ENCODE results near the gene UBL3. TPM values are rescaled to one million over a fixed set of nuclear protein-coding genes. Genes with fewer than 3 reads are reported as not detected.

Gene UBL3
- total RNA-seq, 1 experiment from 2014 or later = 19.7 TPM

DNA sequence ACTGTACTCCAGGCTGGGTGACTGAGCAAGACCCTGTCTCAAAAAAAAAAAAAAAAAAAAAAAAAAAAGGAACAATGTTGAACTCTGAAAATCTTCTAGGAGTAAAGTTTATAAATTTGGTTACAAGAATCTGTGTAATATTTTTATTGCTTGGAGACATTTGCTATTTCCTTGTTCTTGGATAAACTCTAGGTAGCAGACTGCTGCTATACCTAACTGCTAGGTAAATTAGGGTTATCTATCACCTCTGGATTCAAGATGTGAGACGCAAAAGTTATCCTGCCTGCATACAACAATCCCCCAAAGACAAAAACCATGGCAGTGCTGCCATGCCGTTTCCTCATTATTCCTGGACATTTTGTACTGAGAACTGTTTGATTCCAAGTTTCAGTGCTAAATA, 33.7 kb downstream of the UBL3 start:
- DNase-seq (ENCODE audit: low read depth in 1 of 2, low spot score in 2 of 2) = no peak
- H3K27me3 ChIP-seq (replicated peaks) = no peaks in the 10 kb centered on the region
- no peaks in the 10 kb centered on the region; the same call in 1 of the 2 replicates for H3K36me3 ChIP-seq
- no peaks in the 10 kb centered on the region for H3K9me3 ChIP-seq (replicated peaks)
- peaks cover 14% of the 10 kb centered on the region for H3K4me1 ChIP-seq (replicated peaks)
- H3K27ac ChIP-seq = no peak overlapping the region
- H3K4me3 ChIP-seq = no peak overlapping the region

GRCh38 chr13:29815336-29815735, 35.1 kb downstream of the UBL3 start:
- Histone ChIP-seq H3K4me3 (no peak overlapping the region), H3K36me3 (no peaks in the 10 kb centered on the region; the same call in 1 of the 2 replicates), H3K4me1 (replicated peaks) (peaks cover 14% of the 10 kb centered on the region), H3K9me3 (replicated peaks) (no peaks in the 10 kb centered on the region), H3K27ac (no peak overlapping the region), H3K27me3 (replicated peaks) (no peaks in the 10 kb centered on the region)
- no peak for DNase-seq (ENCODE audit: low read depth in 1 of 2, low spot score in 2 of 2)

DNA sequence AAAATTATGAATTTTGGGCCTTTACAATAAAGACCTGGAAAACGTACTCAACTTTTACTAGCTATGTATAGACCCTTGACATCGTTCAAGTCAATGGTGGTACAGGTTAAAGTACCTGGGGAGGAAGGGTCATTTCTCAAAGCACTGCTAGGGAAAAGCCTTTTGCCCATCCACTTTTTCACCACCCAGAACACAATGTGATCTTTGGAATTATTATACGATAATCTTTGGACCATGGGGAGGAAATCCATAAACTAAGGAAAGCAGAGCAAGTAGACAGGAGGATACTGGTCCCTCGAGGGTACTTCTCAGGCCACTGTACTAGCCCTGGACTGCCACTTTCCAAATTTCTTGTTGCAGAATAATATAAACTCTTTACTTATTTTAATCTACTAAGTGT, 39.5 kb downstream of the UBL3 start:
- Histone ChIP-seq H3K27ac (no peak overlapping the region), H3K27me3 (replicated peaks) (no peaks in the 10 kb centered on the region), H3K4me3 (no peak overlapping the region), H3K9me3 (replicated peaks) (no peaks in the 10 kb centered on the region), H3K36me3 (no peaks in the 10 kb centered on the region; the same call in 1 of the 2 replicates), H3K4me1 (replicated peaks) (peaks cover 10% of the 10 kb centered on the region)
- DNase-seq (ENCODE audit: low read depth in 1 of 2, low spot score in 2 of 2) = no peak

DNA sequence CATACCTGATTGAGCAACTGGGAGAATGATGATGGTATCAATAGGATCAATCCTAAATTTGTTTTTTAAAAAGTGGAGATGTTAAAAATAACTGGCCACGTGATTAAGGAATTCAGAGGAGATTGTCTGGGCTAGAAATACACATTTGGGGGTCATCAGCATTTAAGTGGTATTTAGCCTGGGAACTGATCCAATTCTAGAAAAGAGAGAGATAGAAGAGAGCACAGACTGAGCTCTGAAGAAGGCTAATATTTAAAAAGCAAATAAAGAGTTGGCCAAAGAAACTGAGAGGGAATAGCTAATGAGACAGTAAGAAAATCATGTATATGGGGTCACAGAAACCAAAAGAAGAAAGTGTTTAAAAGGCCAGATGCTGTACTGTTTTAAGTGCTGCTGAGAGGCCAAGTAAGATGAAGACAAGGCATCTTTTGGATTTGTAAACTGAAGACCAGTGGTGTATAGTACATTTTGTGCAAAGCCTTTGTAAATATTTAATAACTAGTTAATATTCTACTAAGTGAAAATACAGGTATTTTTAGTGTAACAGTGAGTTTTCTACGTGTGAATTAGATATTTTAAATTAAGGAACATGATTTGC, 40.2 kb downstream of the UBL3 start:
- DNase-seq (ENCODE audit: low read depth in 1 of 2, low spot score in 2 of 2) = no peak
- no peaks in the 10 kb centered on the region; the same call in 1 of the 2 replicates for H3K36me3 ChIP-seq
- no peaks in the 10 kb centered on the region for H3K9me3 ChIP-seq (replicated peaks)
- H3K4me1 ChIP-seq (replicated peaks) = peaks cover 4% of the 10 kb centered on the region
- H3K4me3 ChIP-seq = no peak overlapping the region
- H3K27me3 ChIP-seq (replicated peaks) = no peaks in the 10 kb centered on the region
- H3K27ac ChIP-seq = no peak overlapping the region

- Histone ChIP-seq H3K36me3 (no peaks in the 10 kb centered on the region; the same call in 1 of the 2 replicates), H3K4me1 (replicated peaks) (no peaks in the 10 kb centered on the region), H3K27ac (no peak overlapping the region), H3K9me3 (replicated peaks) (no peaks in the 10 kb centered on the region), H3K27me3 (replicated peaks) (no peaks in the 10 kb centered on the region), H3K4me3 (no peak overlapping the region)
- no peak for DNase-seq (ENCODE audit: low read depth in 1 of 2, low spot score in 2 of 2)
Observed at GRCh38 chr13:29808264-29808663, 42.2 kb downstream of the UBL3 start.

DNA sequence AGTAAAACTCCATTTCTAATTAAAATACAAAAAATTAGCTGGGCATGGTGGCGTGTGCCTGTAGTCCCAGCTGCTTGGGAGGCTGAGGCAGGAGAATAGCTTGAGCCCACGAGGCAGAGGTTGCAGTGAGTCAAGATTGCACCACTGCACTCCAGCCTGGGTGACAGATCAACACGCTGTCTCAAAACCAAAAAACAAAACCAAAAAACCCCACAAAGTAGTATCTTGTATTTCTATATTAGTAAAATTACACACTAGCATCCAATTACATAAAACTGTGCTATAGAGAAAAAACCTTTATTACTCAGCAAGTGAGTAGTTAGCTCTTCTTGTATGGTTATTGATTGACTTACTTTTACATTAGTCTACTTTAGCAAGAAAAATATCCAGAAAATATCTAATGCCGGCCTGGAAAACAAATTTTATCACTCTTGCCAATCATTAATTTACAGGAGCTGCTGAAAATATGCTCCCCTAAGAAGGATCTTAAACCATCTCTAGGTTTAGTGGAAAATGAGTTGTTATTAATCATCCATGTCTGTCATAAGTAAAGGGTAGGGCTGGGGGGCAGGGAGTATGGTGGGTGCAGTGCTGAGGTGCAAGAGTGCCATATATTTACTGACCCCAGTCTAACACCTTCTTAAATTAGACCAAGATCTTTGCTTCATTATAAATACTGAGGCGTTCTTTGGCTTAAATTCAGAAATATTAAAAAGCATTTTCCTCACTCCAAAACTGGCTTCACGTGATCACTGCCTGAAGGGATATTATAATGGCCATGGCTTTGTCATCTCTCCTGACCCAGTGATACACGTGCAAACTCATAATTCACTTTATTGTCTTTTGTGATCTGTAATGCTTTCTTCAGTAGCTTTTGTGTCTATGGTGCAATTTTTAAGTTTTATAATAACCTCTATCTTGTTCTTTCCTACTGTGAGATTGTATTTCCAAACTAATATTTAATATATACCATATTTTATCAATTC, 44.1 kb downstream of the UBL3 start:
- Histone ChIP-seq H3K27ac (no peak overlapping the region), H3K27me3 (replicated peaks) (no peaks in the 10 kb centered on the region), H3K4me1 (replicated peaks) (no peaks in the 10 kb centered on the region), H3K4me3 (no peak overlapping the region), H3K36me3 (no peaks in the 10 kb centered on the region), H3K9me3 (replicated peaks) (no peaks in the 10 kb centered on the region)
- no peak for DNase-seq (ENCODE audit: low read depth in 1 of 2, low spot score in 2 of 2)

- Histone ChIP-seq H3K4me3 (no peak overlapping the region), H3K27ac (no peak overlapping the region), H3K9me3 (replicated peaks) (no peaks in the 10 kb centered on the region), H3K27me3 (replicated peaks) (no peaks in the 10 kb centered on the region), H3K4me1 (replicated peaks) (no peaks in the 10 kb centered on the region), H3K36me3 (no peaks in the 10 kb centered on the region)
- no peak for DNase-seq (ENCODE audit: low read depth in 1 of 2, low spot score in 2 of 2)
Observed at GRCh38 chr13:29803221-29803620, 47.2 kb downstream of the UBL3 start.

DNA sequence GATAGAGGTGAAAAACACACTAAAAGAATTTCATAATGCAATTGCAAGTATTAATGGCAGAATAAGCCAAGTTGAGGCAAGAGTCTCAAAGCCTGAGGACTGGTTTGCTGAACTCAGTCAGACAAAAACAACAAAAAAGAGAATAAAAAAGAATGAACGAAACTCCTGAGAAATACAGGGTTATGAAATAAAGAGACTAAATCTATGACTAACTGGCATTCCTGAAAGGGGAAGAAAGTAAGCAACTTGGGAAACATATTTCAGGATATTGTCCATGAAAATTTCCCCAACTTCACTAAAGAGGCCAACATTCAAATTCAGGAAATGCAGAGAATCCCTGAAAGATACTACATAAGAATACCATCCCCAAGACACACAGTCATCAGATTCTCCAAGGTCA, 47.8 kb downstream of the UBL3 start:
- no peak overlapping the region for H3K27ac ChIP-seq
- H3K36me3 ChIP-seq = no peaks in the 10 kb centered on the region
- H3K9me3 ChIP-seq (replicated peaks) = no peaks in the 10 kb centered on the region
- H3K27me3 ChIP-seq (replicated peaks) = no peaks in the 10 kb centered on the region
- no peak for DNase-seq (ENCODE audit: low read depth in 1 of 2, low spot score in 2 of 2)
- no peak overlapping the region for H3K4me3 ChIP-seq
- no peaks in the 10 kb centered on the region for H3K4me1 ChIP-seq (replicated peaks)

DNA sequence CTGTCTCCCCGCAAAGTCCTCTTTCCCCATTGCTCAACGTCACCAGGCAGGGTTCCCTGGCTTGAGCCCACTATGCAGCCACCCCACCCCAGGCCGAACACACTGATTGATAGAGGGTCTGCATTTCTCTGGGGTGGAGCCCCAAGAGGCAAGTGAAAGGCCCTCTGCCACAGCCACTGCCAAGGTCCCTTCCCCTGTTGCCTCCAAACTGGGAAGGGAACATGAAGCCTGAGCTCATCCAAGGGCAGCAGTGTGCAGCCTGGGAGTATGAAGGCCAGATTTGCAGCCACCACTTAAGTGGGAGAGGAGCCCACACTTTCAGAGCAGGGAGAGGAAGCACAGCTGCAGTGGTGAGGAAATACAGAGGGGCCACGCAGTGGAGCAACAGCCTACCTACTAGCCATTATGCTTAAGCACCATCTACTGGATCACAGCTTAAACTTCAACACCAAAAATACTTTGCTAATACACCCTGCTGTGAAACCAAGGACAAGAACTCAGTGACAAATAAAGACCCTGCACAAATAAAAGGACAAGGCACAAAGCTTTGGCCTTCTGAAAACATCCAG, 48.6 kb downstream of the UBL3 start:
- H3K36me3 ChIP-seq = no peaks in the 10 kb centered on the region
- no peaks in the 10 kb centered on the region for H3K4me1 ChIP-seq (replicated peaks)
- no peak for DNase-seq (ENCODE audit: low read depth in 1 of 2, low spot score in 2 of 2)
- no peaks in the 10 kb centered on the region for H3K27me3 ChIP-seq (replicated peaks)
- H3K4me3 ChIP-seq = no peak overlapping the region
- no peaks in the 10 kb centered on the region for H3K9me3 ChIP-seq (replicated peaks)
- no peak overlapping the region for H3K27ac ChIP-seq

DNA sequence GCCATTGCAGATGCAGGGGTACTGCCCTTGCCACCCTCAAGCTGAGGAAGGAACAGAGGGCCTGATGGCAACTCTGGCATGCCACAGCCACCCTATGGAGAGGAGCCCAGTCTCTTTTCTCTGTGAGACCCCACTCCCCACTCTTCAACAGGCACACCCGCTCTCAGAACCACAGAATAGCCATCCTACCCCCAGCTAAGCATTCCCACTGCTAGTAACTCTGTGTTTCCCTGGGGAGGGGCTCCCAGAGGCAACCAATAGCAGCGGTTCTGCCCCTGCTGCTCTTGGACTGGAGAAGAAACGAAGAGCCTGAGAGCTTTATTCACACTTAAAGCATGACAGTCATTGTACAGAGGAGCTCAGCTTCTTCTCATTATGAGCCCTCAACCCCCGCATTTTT, 49.3 kb downstream of the UBL3 start:
- Histone ChIP-seq H3K9me3 (replicated peaks) (no peaks in the 10 kb centered on the region), H3K27me3 (replicated peaks) (no peaks in the 10 kb centered on the region), H3K27ac (no peak overlapping the region), H3K4me1 (replicated peaks) (no peaks in the 10 kb centered on the region), H3K36me3 (no peaks in the 10 kb centered on the region), H3K4me3 (no peak overlapping the region)
- DNase-seq (ENCODE audit: low read depth in 1 of 2, low spot score in 2 of 2) = no peak

DNA sequence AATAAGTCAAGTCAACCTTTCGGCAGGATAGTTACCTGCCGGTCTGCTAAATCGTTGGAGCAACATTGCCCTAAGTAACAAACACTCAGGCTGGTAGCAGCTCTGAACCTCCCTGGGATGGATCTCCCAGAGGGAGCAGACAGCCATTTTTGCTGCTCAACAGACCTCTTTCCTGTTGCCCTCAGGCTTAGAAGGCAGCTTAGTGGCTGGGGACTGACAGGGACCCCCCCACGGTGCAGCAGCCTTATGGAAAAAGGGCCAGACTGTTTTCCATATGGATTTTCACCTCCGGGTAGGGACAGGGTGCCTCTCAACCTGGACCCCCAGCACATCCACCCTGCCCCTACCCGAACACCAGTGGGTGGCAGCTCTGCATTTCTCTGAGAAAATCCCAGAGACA, 49.7 kb downstream of the UBL3 start:
- Histone ChIP-seq H3K4me3 (no peak overlapping the region), H3K9me3 (replicated peaks) (no peaks in the 10 kb centered on the region), H3K36me3 (no peaks in the 10 kb centered on the region), H3K4me1 (replicated peaks) (no peaks in the 10 kb centered on the region), H3K27ac (no peak overlapping the region), H3K27me3 (replicated peaks) (no peaks in the 10 kb centered on the region)
- no peak for DNase-seq (ENCODE audit: low read depth in 1 of 2, low spot score in 2 of 2)

GRCh38 chr13:29799041-29799440, 51.4 kb downstream of the UBL3 start:
- H3K4me3 ChIP-seq = no peak overlapping the region
- DNase-seq (ENCODE audit: low read depth in 1 of 2, low spot score in 2 of 2) = no peak
- H3K4me1 ChIP-seq (replicated peaks) = no peaks in the 10 kb centered on the region
- H3K27ac ChIP-seq = no peak overlapping the region
- no peaks in the 10 kb centered on the region for H3K27me3 ChIP-seq (replicated peaks)
- no peaks in the 10 kb centered on the region for H3K36me3 ChIP-seq
- no peaks in the 10 kb centered on the region for H3K9me3 ChIP-seq (replicated peaks)

- Histone ChIP-seq H3K4me1 (replicated peaks) (no peaks in the 10 kb centered on the region), H3K27ac (no peak overlapping the region), H3K4me3 (no peak overlapping the region), H3K9me3 (replicated peaks) (no peaks in the 10 kb centered on the region), H3K36me3 (no peaks in the 10 kb centered on the region), H3K27me3 (replicated peaks) (no peaks in the 10 kb centered on the region)
- DNase-seq (ENCODE audit: low read depth in 1 of 2, low spot score in 2 of 2) = no peak
Observed at GRCh38 chr13:29791997-29792780, 58.2 kb downstream of the UBL3 start.
